Activated CD4-positive, alpha-beta T cell treated with anti-CD3 and anti-CD28 coated beads, Interleukin-2, Interleukin-6, amounts not matched to agents 100 ng/mL and 50 ng/mL, durations not matched to agents 16 hours and 8 hours (primary cell): Measurements from ENCODE around the gene LPP.

ENCODE experiments used
- DNase-seq: peaks from one replicate; pipeline ENCODE4 v3.0.0-alpha.2; 2020

LPP gene

DNA sequence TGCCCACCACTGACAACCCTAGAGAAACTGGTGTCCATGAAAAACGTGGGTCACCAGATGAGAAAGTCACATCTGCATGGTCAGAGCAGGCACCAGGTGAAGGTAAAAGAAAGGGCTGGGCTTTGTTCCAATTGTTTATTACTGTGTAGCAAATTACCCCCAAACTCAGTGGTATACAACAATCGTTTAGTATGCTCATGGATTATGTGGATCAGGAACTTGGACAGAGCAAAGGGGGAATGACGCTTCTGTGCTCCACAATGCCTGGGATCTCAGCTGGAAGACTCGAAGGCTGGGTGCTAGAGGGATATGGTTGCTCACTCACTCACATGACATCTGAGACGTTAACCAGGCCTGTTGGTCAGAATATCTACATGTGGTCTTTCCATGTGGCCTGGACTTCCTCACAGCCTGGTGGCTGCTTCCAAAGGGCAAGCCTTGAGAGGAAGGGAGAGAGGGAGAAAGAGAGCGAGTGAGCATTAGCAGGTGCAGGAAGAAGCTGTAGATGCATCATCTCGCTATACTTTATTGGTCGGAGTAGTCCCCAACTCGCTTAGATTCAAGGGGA lies 44.9 kb downstream of the LPP start:
- DNase-seq, result no peak

DNA sequence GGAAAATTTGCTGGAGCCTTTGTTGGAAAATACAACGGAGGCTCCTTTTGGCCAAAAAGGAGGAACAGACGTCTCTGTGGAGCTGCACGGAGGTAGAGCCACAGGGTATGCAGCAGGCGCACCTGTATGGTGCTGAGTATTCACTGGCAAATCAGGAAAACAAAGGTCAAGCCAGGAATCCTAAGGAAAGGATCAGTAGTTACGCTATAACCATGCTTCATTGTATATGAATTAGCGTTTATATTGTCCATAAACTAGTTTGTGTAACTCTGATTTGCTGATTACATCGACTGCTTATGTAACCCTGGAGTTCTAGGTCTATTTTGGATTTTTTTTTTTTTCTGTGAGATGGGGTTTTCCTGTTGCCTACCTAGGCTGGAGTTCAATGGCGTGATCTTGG lies 45.4 kb downstream of the LPP start:
- no peak for DNase-seq

GRCh38 chr3:188200481-188200880 lies 46.5 kb downstream of the LPP start:
- no peak for DNase-seq

DNA sequence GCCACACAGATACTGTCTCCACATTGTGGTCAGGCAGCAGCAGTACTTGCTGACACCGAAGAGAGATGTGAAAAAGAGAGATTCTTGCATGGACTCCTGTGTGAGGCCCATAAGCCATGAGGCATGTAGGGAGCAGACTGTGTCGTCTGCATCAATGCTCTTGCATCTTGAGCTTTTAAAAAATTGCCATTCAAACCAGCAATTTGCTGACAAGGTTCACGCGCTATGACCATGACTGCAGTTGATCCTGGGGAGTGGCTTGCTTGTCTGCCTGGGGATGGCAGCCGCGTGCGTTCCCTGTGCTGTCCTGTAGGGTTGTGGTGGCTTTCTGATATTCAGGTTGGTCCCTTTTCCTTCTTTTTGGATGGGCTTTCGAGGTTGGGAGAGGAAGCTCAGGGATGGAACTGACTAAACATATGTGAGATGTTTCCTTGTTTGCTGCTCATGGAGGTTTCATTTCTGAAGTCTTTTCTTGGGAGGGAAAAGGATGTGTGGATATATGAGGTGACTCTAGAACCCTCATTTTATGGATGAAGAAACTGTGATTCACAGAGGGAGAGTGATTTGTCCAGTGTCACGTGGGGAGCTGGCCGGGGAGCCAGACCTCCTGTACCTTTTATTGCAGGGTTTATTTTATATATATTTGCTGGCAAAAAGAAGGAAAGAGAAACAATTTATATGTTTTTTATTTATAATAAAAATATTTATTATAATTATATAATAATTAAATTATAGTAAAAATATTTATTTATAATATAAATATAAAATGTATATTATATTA lies 48.6 kb downstream of the LPP start:
- DNase-seq, result no peak

GRCh38 chr3:188204526-188204925 lies 50.6 kb downstream of the LPP start:
- no peak for DNase-seq

- DNase-seq, result no peak
Observed at GRCh38 chr3:188205992-188206416, 52.0 kb downstream of the LPP start.

GRCh38 chr3:188206787-188207186 lies 52.8 kb downstream of the LPP start:
- no peak for DNase-seq

DNA sequence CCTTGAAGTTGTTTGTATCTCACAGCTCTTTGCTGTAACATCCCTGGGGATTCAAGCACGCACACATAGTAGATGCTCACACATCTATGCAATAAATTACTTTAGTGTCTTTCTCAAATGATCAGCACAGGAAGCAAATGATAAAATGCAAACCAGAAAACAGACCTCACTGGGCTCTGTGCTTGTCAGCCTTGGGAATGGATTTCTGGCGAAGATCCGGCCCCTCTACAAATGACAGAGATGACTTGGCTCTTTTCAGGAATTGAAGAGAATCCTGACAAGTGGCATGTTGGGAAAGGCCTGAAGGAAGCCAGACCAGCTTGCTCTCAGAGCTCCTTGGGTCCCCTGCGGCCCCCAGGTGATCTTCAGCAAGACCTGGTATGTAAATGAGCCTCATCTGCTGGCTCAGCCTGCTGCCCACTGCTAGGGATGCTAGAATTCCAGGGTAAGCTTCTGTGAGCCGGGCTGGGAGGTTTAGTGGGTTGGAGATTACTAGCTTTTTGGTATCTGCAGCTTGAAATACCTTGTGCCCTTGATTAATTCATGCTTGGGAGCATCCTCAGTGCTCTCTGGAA lies 54.1 kb downstream of the LPP start:
- DNase-seq, result no peak

DNA sequence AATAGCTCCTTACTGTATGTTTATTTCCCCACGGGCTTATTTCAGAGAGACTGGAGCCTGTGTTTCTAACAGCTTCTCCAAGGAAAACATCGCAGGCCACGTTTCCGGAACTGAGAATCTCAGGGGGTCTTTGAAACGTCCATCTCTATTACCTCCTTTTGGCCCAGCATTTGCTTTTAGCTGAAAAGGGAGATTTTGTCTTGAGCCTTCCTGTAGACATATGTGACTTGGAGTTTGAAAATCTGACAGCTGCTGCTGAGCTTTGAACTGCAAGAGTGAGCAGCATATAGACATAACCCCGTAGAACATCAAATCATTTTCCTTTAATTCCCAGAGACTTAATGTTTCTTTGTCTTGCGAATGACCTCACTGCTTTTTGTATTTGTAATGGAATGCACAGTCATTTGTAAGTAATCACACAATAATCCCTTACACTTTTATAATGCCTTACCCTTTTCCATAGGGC lies 54.6 kb downstream of the LPP start:
- DNase-seq, result no peak

DNA sequence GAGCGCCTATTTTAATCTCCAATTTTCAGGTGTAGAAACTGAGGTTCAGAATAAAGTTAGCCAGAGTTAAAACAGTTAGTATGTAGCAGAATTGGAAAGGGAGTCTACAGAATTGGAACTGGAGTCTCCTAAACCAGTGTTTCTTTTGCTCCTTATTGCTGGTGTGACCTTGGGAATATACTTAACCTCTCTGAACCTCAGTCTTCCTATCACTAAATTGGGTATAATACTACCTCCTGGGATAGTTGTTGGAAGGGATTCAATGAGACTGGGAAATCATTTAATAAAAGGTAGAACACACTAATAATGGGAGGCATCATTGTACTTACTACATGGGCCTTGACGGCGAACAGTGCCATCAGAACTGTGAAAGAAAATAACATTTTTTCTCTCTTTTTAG lies 55.1 kb downstream of the LPP start:
- DNase-seq, result no peak

DNA sequence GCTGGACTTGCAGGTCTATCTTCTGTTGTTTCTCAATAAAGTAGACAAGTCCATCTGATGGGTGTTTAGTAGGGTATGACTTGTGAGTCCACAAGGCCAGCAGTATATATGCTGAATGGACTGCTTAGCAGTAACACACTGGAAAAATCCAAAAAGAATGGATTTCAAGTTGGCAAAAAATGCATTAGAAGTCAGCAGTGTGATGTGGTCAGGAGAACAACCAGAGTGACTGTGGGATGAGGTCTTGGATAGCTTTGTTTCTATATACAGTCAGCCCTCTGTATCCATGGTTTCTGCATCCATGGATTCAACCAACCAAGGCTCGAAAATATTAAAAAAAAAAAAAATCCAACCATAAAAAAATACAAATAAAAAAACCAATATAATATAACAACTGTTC lies 55.8 kb downstream of the LPP start:
- DNase-seq, result no peak

DNA sequence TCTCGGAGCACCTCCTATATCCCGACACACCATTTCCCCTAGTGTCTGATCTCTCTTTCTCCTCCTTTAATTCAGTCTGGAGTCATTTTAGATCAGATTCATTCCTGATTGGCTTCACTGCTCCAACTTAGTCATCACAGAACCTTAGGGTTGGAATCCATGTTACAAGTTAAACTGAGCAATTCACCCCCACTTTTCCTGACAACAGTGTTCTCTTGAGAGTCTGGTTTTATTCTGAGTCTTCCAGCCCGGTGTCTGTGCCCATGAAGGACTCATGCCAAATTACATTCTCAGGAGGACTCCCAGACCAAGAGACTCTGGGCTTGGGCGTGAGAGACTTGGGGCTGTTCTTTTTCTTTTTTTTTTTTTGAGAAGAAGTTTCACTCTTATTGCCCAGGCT lies 57.5 kb downstream of the LPP start:
- no peak for DNase-seq

DNA sequence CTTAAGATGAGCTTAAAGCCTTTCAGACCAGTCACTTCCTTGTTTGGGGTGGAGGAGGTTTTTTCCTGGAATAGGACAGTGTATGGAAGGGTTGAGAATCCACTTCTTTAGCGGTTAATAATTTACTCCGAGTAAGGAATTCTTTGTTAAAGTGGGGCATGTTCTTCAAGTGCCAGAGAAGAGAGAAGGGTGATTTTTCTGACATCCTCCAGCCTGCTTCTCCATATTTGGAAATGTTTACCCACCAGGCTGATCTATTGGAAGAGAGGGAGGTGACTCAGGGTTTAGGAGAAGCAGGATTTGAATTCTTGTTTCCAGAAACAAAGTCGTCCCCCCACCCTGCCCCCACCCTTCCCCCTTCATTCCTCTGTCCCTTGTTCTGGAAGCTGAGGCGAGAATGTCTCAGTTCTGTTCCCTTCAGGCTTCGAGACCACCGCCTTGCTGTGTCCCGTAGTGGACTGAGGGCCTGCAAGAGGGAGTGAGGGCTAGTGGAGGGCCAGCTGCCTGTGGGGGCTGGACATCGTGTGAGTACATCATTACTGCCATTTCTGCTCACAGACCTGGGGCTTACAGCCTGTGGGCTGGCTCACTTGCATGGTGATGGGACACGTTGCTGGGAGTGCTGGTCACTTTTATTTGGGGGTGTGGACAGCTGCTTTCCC lies 58.5 kb downstream of the LPP start:
- no peak for DNase-seq

DNA sequence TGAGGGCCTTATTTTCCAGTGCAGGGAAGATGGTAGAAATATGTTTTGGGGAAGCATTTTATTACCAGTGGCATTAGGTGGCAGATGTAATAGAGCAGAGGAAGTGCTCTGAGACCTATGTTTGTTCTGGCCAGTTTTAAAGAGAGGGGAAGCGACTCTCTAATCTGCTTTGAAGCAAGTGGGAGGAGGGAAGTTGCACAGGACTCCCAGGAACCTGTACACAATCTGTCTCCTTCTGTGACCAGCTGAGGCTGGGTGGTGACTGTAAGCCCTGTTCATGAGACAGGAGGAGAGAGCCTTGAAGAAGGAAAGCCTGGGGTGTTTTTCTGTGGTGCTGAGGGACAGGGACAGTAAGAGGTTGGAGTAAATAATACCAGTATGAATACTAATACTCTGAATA lies 60.5 kb downstream of the LPP start:
- DNase-seq, result no peak

GRCh38 chr3:188215129-188215528 lies 61.2 kb downstream of the LPP start:
- no peak for DNase-seq

GRCh38 chr3:188217011-188217463 lies 63.1 kb downstream of the LPP start:
- DNase-seq, result no peak

GRCh38 chr3:188217726-188218125 lies 63.8 kb downstream of the LPP start:
- DNase-seq, result no peak

DNA sequence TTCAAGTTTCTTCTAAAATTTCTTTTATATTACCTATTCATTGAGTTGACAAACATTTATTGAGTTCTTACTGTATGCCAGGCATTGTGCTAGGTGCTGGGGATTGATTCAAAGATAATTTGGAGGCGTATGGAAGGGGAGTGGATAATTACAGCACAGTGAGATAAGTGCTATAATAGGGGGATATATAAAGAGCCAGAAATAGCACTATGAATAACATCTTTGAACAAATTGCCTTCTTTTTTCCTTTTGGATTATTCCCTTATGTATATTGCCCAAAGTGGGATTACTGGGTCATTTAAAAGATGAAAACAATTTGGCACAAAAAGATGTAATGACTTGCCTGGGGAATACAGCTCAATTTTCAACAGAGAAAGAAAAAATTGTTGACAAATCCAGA lies 64.6 kb downstream of the LPP start:
- DNase-seq, result no peak

GRCh38 chr3:188219147-188219546 lies 65.2 kb downstream of the LPP start:
- no peak for DNase-seq

DNA sequence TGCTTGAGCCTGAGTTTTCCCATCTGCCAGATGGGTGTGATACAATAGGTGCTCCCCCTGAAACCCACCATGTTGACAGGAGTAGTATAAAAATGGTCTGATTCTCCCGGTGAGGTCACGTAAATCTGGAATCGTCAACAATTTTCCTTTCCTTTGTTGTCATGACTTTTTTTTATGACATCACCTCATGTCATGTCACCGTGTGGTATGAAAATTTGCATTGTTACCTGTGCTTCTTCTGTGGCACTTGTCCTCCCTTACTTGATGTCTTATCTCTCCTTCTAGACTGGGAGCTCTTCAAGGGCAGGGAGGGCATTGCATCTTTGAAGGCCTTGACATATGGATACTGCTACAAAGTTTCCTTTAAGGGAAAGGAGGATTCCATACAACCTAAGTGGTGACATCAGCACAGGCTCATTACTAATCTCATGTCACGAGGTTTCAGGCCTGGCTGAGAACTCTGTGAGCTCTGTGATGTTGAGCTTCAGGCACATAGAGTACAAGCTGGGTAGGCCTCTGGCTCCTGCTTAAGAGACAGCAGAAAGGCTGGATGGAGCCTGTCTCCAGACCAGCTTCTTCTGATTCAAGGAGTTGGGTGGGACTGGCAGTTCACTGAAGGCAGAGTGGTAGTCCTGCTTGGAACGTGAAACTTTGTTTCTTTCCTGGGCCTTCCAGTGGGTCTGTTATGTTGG lies 66.3 kb downstream of the LPP start:
- no peak for DNase-seq

DNA sequence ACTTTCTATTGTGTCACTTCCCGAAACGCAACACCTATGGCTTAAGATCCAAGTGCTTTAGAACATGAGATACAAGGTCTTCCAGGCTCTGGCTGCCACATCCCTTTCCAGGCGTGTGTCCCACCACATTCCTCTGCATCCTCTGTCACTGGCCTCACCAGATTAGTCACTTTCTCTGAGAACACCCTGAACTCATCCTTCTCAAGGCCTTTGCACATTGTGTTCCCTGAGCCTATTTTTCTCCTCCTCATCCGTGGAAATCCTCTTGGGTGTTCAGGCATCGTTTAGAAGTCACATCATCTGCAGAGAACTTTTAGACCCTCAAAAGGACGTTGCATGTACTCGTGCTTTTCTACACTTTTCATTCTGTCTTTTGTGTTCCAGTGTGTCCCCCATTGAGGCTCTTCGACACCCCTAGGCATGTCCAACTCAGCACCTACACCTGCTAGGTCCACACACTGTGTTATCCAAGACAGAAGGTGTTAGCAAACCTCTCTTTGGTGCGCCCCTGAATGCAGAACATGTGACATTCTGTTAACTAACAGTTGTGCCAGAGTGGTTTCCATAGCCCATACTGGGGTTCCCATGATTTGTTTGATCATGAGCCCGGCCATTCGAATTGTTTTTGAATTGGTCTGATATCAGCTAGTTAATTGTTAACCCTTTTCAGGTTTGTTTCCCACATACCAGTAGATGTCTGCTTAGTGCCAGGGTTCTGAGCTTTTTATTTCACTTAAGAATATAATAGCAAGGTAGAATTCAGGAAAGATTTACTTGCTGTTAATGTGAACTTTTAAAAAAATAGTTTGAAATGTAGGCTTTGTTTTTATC lies 67.2 kb downstream of the LPP start:
- no peak for DNase-seq

DNA sequence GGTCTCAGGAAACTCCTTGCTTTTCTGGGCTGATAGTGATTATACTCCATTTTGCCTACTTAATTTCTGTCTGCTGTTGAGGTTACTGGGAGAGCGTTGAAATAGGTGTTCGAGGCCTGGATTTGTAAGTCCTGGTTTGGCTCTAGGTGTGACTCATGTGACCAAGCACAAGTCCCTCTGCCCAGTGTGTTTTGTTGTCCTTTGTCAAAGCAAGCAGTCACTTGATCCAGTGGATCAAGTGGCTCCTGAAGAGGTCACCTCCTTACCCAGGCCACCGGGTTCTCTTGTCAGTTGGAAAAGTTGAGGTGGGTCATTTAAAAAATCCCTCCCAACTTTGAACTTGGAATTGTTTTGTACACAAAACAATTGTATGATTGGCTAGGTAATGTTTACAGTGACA lies 70.0 kb downstream of the LPP start:
- no peak for DNase-seq
